HepG2 (cell line): Measurements from ENCODE around the gene CLNS1A. TPM values are rescaled to one million over a fixed set of nuclear protein-coding genes. Genes with fewer than 3 reads are reported as not detected.

Source experiments
- ADNP ChIP-seq: sonication (generic); formaldehyde crosslinking; IDR thresholded peaks from 2 replicates; pipeline ENCODE4 v1.4.0; 2020; ENCODE audit warnings: missing genetic modification reagents
- DZIP1 ChIP-seq: sonication (generic); formaldehyde crosslinking; IDR thresholded peaks from 2 replicates; pipeline ENCODE4 v1.5.0; 2020; ENCODE audit warnings: mild to moderate bottlenecking, missing genetic modification reagents
- HOXA5 ChIP-seq: sonication (generic); formaldehyde crosslinking; IDR thresholded peaks from 2 replicates; pipeline ENCODE4 v1.4.0; 2020; ENCODE audit warnings: missing genetic modification reagents
- KDM2A ChIP-seq: sonication (generic); formaldehyde crosslinking; IDR thresholded peaks from 2 replicates; pipeline ENCODE4 v1.4.0; 2020; ENCODE audit warnings: low read depth, missing genetic modification reagents, borderline replicate concordance
- MAX ChIP-seq: IDR thresholded peaks from 2 replicates; pipeline ENCODE4 v1.6.1; 2012; ENCODE audit warnings: inconsistent platforms
- NAIF1 ChIP-seq: sonication (generic); formaldehyde crosslinking; IDR thresholded peaks from 2 replicates; pipeline ENCODE4 v1.5.0; 2020; ENCODE audit warnings: mild to moderate bottlenecking, missing genetic modification reagents, borderline replicate concordance
- NFKBIZ ChIP-seq: IDR thresholded peaks from 2 replicates; pipeline ENCODE4 v1.6.1; 2018; ENCODE audit warnings: missing genetic modification reagents, missing compliant biosample characterization
- ZNF646 ChIP-seq: sonication (generic); formaldehyde crosslinking; IDR thresholded peaks from 2 replicates; pipeline ENCODE4 v1.9.0; 2021; ENCODE audit warnings: mild to moderate bottlenecking, missing genetic modification reagents
- ZXDC ChIP-seq: sonication (generic); formaldehyde crosslinking; IDR thresholded peaks from 2 replicates; pipeline ENCODE4 v1.5.0; 2020; ENCODE audit warnings: mild to moderate bottlenecking, missing genetic modification reagents
- polyA plus RNA-seq, 8 experiments: library from polyadenylated mRNA; depleted of rRNA in 3 of 8; stranded (reverse) in 7 of 8; unstranded in 1 of 8; fragments of >200 nt; fragmentation: Illumina TruSeq in 4 of 8; extraction: Trizol in 4 of 8; gene quantifications; 2 replicates each; pipeline versions ENCODE4 v1.2.1 to v1.2.3, GENCODE V29; 2011 to 2016; ENCODE audit warnings: low read depth in 4 of 8, missing spikeins in 1 of 8, mixed read lengths in 1 of 8; ENCODE audit not compliant: insufficient read depth in 1 of 8
- total RNA-seq, 5 experiments: library from RNA; depleted of rRNA; stranded (reverse); fragments of >200 nt; fragmentation: Illumina TruSeq; extraction: Trizol; gene quantifications; 2 replicates each; pipeline ENCODE4 v1.2.3, GENCODE V29; 2016; ENCODE audit warnings: low read depth in 1 of 5

Gene CLNS1A
- total and polyA plus RNA-seq, 2 of the 13 experiments (the other 11 are each of a cell fraction or from before 2014, with no cell fraction given), result 158 to 219 TPM

- TF ChIP-seq ADNP (CRISPR knock-in tag), result no peak
- 0 out of 2 replicates have a peak, but pooled peaks have one; percentile 26 for TF ChIP-seq HOXA5 (CRISPR knock-in tag)
- TF ChIP-seq DZIP1 (CRISPR knock-in tag), result peak; percentile 93; the same call in 1 of the 2 replicates
- TF ChIP-seq KDM2A, result peak; percentile 97
- TF ChIP-seq ZNF646, result no peak
- TF ChIP-seq ZXDC, result peak; percentile 87
- no peak for TF ChIP-seq NAIF1
- peak; percentile 87 for TF ChIP-seq MAX
- TF ChIP-seq NFKBIZ, result no peak
Observed at GRCh38 chr11:77589521-77590193, 47.9 kb downstream of the CLNS1A start, which contains the start of gene AQP11 (continued).
